Ascending aorta (tissue), 2 donors: ENCODE data around the gene UBAC2. TPM values are rescaled to one million over a fixed set of nuclear protein-coding genes. Genes with fewer than 3 reads are reported as not detected.

Source experiments
- DNase-seq, 2 donors: peaks; one replicate each; pipeline ENCODE4 v3.0.0-alpha.2; 2019; ENCODE audit warnings: low spot score in 2 of 2
- H3K27ac ChIP-seq, 2 donors: fragments of 200-600 bp; sonication (generic); one replicate each; pipeline ENCODE4 v1.5.1; 2016 to 2017; ENCODE audit warnings: mild to moderate bottlenecking in 1 of 2
- H3K27me3 ChIP-seq: fragments of 200-600 bp; sonication (generic); one replicate; pipeline ENCODE4 v1.5.1; 2017
- H3K36me3 ChIP-seq, 2 donors: fragments of 200-600 bp; sonication (generic); one replicate each; pipeline ENCODE4 v1.5.1; 2016
- H3K4me1 ChIP-seq, 2 donors: fragments of 200-600 bp; sonication (generic); one replicate each; pipeline ENCODE4 v1.5.1; 2016 to 2017; ENCODE audit warnings: mild to moderate bottlenecking in 1 of 2
- H3K4me3 ChIP-seq, 2 donors: fragments of 200-600 bp; sonication (generic); one replicate each; pipeline ENCODE4 v1.5.1; 2016 to 2017; ENCODE audit warnings: mild to moderate bottlenecking in 1 of 2
- H3K9me3 ChIP-seq, 2 donors: fragments of 200-600 bp; sonication (generic); one replicate each; pipeline ENCODE4 v1.5.1; 2016
- intact Hi-C: fragments of 100-400 bp; cut with DNase I; formaldehyde crosslinking; loops from one replicate; pipeline ENCODE4 v1.15.1; 2023
- total RNA-seq: library from RNA; depleted of rRNA; stranded (reverse); fragments of >200 nt; gene quantifications from one replicate; pipeline ENCODE4 v1.1.0, GENCODE V29; 2016
- TF ChIP-seq, protein P1 (sequence below), 3 experiments: fragments of 200-600 bp in 2 of 3; fragments of 450-650 bp in 1 of 3; sonication (generic) in 2 of 3; IDR thresholded peaks; one replicate each; pipeline ENCODE4 v1.5.1; 2016 to 2019; ENCODE audit warnings: antibody characterized with exemption in 3 of 3, mild to moderate bottlenecking in 1 of 3, moderate library complexity in 1 of 3

The UBAC2 gene
- total RNA-seq, 1 donor from 2014 or later, result 67.8 TPM

GRCh38 chr13:99299920-99300341, 99.3 kb downstream of the UBAC2 start:
- H3K27me3 ChIP-seq, result no peaks in the 10 kb centered on the region
- H3K4me3 ChIP-seq, result no peak overlapping the region
- H3K4me1 ChIP-seq, result no peaks in the 10 kb centered on the region
- intact Hi-C loops, result no loop called here
- no peaks in the 10 kb centered on the region for H3K9me3 ChIP-seq
- H3K27ac ChIP-seq, result no peak overlapping the region
- DNase-seq, result no peak
- TF ChIP-seq, protein P1, sequence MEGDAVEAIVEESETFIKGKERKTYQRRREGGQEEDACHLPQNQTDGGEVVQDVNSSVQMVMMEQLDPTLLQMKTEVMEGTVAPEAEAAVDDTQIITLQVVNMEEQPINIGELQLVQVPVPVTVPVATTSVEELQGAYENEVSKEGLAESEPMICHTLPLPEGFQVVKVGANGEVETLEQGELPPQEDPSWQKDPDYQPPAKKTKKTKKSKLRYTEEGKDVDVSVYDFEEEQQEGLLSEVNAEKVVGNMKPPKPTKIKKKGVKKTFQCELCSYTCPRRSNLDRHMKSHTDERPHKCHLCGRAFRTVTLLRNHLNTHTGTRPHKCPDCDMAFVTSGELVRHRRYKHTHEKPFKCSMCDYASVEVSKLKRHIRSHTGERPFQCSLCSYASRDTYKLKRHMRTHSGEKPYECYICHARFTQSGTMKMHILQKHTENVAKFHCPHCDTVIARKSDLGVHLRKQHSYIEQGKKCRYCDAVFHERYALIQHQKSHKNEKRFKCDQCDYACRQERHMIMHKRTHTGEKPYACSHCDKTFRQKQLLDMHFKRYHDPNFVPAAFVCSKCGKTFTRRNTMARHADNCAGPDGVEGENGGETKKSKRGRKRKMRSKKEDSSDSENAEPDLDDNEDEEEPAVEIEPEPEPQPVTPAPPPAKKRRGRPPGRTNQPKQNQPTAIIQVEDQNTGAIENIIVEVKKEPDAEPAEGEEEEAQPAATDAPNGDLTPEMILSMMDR (IDR thresholded peaks at IDR 0.05), result no peak
- H3K36me3 ChIP-seq, result no peaks in the 10 kb centered on the region

DNA sequence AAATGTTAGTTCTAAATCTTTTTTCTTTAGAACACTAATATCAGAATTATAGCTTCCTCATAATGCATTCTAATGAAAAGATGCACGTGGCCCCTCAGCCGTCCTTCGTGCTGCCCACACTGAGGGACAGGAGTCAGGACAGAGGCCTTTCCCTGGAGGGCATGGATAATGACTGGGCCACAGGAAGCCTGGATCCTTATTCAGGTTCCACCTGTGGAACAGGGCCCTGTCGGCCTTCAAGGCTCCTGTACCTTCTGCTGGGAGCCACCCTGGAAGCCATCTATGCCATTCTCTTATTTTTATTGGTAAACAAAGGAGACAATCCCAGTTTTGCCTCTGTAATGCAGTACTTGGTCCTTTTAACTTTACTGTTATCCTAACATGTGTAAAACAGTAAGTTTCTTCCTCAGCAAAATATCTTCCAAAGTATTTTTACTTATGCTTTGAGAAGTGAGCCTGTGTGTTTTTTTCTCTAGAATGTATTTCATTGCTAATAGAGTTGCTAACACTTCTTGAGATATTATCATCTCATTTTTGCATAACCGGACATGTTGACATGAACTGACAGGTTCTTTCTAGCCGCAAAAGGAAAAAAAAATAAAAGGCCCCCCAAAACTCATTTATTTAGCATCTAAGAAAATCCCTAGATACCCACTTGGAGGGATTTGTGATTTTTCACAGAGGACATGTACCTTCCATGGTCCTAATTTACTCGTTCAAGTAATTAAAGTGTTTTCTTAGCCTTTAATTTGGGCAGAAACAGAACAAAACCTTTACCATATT, 100.6 kb downstream of the UBAC2 start:
- no peak overlapping the region for H3K27ac ChIP-seq
- TF ChIP-seq, protein P1 (IDR thresholded peaks at IDR 0.05), result no peak
- no peaks in the 10 kb centered on the region for H3K9me3 ChIP-seq
- no peaks in the 10 kb centered on the region for H3K4me1 ChIP-seq
- H3K4me3 ChIP-seq, result no peak overlapping the region
- DNase-seq, result no peak
- no peaks in the 10 kb centered on the region for H3K36me3 ChIP-seq
- no peaks in the 10 kb centered on the region for H3K27me3 ChIP-seq
- intact Hi-C loops, result no loop called here

GRCh38 chr13:99301913-99302636, 101.4 kb downstream of the UBAC2 start:
- peaks cover 0 to 5% of the 10 kb centered on the region in 2 donors for H3K4me1 ChIP-seq
- H3K27ac ChIP-seq, result no peak overlapping the region

GRCh38 chr13:99302637-99303505, 102.2 kb downstream of the UBAC2 start:
- Histone ChIP-seq H3K27ac (no peak overlapping the region), H3K4me1 (peaks cover 0 to 10% of the 10 kb centered on the region in 2 donors), H3K27me3 (no peaks in the 10 kb centered on the region), H3K36me3 (no peaks in the 10 kb centered on the region), H3K9me3 (no peaks in the 10 kb centered on the region), H3K4me3 (no peak overlapping the region)
- intact Hi-C loops, result no loop called here
- TF ChIP-seq, protein P1 (IDR thresholded peaks at IDR 0.05), result no peak
- DNase-seq, result no peak

More at GRCh38 chr13:99301913-99302636, 101.4 kb downstream of the UBAC2 start:
- no peaks in the 10 kb centered on the region for H3K9me3 ChIP-seq
- no peak for DNase-seq
- H3K4me3 ChIP-seq, result no peak overlapping the region
- TF ChIP-seq, protein P1 (IDR thresholded peaks at IDR 0.05), result no peak
- H3K27me3 ChIP-seq, result no peaks in the 10 kb centered on the region
- H3K36me3 ChIP-seq, result no peaks in the 10 kb centered on the region
- intact Hi-C loops, result no loop called here

DNA sequence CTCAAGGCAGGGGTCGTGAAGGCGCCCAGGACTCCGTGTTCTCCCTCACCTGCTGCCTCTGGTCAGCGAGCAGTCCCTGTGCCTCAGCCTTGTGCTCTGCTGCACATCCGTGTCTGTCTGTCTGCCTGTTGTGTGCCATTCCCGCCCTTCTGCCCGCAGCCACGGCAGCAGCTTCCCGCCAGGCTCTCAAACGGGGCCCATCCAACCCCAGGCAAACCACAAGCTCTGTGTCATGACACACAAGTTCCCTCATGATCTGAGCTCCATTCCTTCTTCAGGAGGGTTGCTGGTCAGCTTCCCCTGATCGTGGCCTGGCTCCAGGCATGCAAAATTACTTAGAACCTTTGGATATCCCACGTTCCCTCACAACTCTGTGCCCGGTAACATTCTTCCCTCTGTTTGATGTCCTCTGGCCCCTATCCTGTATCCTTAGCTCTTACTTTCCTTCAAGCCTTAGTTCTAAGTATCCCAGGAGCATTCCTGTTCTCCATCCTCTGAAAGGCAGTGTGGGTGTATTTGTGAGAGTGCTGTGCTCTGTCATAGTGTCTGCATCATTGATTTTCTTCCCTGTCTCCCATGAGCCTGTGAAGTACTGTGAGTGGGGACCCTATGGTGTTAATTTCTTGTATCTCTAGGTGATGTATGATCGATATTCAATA, 103.3 kb downstream of the UBAC2 start:
- TF ChIP-seq, protein P1 (IDR thresholded peaks at IDR 0.05), result no peak
- no peaks in the 10 kb centered on the region for H3K9me3 ChIP-seq
- H3K36me3 ChIP-seq, result no peaks in the 10 kb centered on the region
- no peak for DNase-seq
- H3K4me1 ChIP-seq, result peaks cover 0 to 21% of the 10 kb centered on the region in 2 donors
- no peaks in the 10 kb centered on the region for H3K27me3 ChIP-seq
- intact Hi-C loops, result loop anchor here (2.0 kb wide), 1 partner anchor 19 kb away; no protein-coding TSS in a partner anchor
- H3K4me3 ChIP-seq, result peak overlapping the region in 1 of 2 donors; percentile 50
- H3K27ac ChIP-seq, result no peak overlapping the region
